T-helper 1 cell treated with Interleukin-12 subunit alpha and Interleukin-12 subunit beta and Interleukin-4 antibody, amounts not matched to agents 30 ng/mL and 1 ng/mL, for 36 hours (primary cell): ENCODE measurements around the gene PTPRN2. TPM values are rescaled to one million over a fixed set of nuclear protein-coding genes. Genes with fewer than 3 reads are reported as not detected.

Experiments used
- intact Hi-C: fragments of 100-400 bp; cut with micrococcal nuclease; formaldehyde crosslinking; loops from one replicate; pipeline ENCODE4 v1.15.1; 2024
- total RNA-seq: library from RNA; stranded (reverse); gene quantifications from 2 replicates; pipeline ENCODE4 v1.2.3, GENCODE V29; 2022

PTPRN2 gene
- total RNA-seq, 1 donor from 2014 or later, result 2.9 TPM

GRCh38 chr7:157813741-157814661 lies 773.6 kb downstream of the PTPRN2 start:
- intact Hi-C loops, result no loop called here

- intact Hi-C loops, result no loop called here
Measured at GRCh38 chr7:157813053-157813452, 774.6 kb downstream of the PTPRN2 start.

GRCh38 chr7:157811946-157812345 lies 775.7 kb downstream of the PTPRN2 start:
- intact Hi-C loops, result no loop called here

- intact Hi-C loops, result no loop called here
Measured at GRCh38 chr7:157809863-157810851, 777.5 kb downstream of the PTPRN2 start.

- intact Hi-C loops, result no loop called here
Measured at GRCh38 chr7:157809154-157809862, 778.3 kb downstream of the PTPRN2 start.

- intact Hi-C loops, result no loop called here
Measured at GRCh38 chr7:157808042-157808441, 779.6 kb downstream of the PTPRN2 start.

GRCh38 chr7:157807510-157807909 lies 780.1 kb downstream of the PTPRN2 start:
- intact Hi-C loops, result no loop called here

- intact Hi-C loops, result no loop called here
Measured at GRCh38 chr7:157806711-157807110, 780.9 kb downstream of the PTPRN2 start.

GRCh38 chr7:157805713-157806112 lies 781.9 kb downstream of the PTPRN2 start:
- intact Hi-C loops, result no loop called here

- intact Hi-C loops, result no loop called here
Measured at GRCh38 chr7:157803906-157804305, 783.7 kb downstream of the PTPRN2 start.

- intact Hi-C loops, result no loop called here
Measured at GRCh38 chr7:157801971-157802675, 785.5 kb downstream of the PTPRN2 start.

GRCh38 chr7:157801113-157801512 lies 786.5 kb downstream of the PTPRN2 start:
- intact Hi-C loops, result no loop called here

- intact Hi-C loops, result no loop called here
Measured at GRCh38 chr7:157800281-157800680, 787.3 kb downstream of the PTPRN2 start.

- intact Hi-C loops, result no loop called here
Measured at GRCh38 chr7:157799076-157799685, 788.4 kb downstream of the PTPRN2 start.

- intact Hi-C loops, result no loop called here
Measured at GRCh38 chr7:157797361-157797760, 790.3 kb downstream of the PTPRN2 start.

GRCh38 chr7:157796846-157797245 lies 790.8 kb downstream of the PTPRN2 start:
- intact Hi-C loops, result no loop called here

- intact Hi-C loops, result no loop called here
Measured at GRCh38 chr7:157795643-157796042, 792.0 kb downstream of the PTPRN2 start.

GRCh38 chr7:157795199-157795598 lies 792.4 kb downstream of the PTPRN2 start:
- intact Hi-C loops, result no loop called here

GRCh38 chr7:157794746-157795065 lies 792.9 kb downstream of the PTPRN2 start:
- intact Hi-C loops, result no loop called here
